ENCODE data around the gene CSH1.

CSH1 gene

GRCh38 chr17:63855185-63855584 lies 41.2 kb downstream of the CSH1 start:
- DNase-seq = no peak

DNA sequence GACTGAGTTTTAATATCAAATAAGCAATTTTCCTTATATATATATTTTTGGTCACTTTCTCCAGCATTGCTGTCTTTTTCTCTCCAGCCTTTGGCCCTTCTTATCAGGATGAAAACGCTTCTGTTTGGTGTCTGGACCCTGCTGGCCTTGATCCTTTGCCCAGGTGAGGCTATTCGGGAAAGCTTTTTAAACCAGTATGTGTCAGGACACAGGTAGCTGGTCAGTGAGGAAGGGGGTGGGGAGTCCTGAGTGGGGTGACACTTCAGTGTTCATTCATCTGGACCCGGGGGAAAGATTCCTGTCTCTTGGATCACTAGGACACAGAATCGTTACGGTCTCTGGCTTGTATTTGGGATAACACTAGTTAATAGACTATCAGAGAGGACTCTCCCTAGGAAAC lies 41.7 kb downstream of the CSH1 start:
- DNase-seq = no peak

DNA sequence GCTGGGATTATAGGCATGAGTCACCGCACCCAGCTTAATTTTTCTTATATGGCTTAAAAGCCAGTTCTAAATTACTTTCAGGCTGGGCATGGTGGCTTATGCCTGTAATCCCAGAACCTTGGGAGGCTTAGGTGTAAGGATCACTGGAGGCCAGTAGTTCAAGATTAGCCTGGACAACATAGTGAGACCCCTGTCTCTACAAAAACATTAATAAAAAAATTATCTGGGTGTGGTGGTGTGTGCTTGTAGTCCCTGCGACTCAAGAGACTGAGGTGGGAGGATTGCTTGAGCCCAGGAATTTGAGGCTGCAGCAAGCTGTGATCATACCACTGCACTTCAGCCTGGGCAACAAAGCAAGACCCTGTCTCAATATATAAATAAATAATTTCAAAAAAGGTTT lies 43.1 kb downstream of the CSH1 start:
- no peak for DNase-seq

GRCh38 chr17:63850401-63850800 lies 46.0 kb downstream of the CSH1 start:
- DNase-seq = no peak

GRCh38 chr17:63848834-63849689 lies 47.3 kb downstream of the CSH1 start:
- no peak for DNase-seq

DNA sequence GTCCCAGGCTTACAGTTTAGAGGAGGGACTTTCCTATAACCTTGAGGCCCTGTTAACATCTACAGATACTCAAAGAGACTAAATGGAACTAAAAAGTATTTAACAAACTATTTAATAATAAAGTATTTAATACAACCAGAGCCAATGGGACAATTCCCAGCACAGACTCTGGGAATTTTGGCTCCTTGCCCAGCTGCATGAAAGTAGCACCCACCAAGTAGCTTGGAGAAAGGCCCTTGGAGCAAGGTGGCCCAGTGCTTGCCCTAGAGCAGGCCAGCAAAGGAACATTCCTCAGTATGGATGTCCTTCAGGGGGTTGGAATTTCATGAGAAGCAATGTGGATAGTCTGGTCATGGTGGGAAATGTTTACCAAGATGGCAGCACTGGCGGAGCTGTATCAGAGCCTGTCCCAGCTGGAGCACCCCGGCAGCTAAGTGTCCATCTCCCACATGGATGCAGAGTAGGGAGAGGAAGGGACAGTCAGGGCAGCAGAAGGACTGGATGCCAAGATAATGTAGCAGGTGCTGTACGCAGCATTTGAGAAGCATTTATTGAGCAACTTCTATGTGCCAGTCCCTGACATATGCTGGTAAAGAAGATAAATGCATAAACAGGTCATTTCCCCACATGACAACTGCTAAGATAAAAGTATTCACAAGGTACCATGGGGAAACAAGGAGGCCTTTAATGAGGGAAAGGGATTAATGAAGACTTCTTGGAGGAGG lies 48.7 kb downstream of the CSH1 start:
- no peak for DNase-seq

- no peak for DNase-seq
Measured at GRCh38 chr17:63845509-63845908, 50.9 kb downstream of the CSH1 start.
